Liver (tissue), 9 donors: ENCODE measurements around the gene SH3TC2. TPM values are rescaled to one million over a fixed set of nuclear protein-coding genes. Genes with fewer than 3 reads are reported as not detected.

Source experiments
- DNase-seq: peaks from one replicate; pipeline ENCODE4 v3.0.0-alpha.2; 2017; ENCODE audit warnings: low spot score
- H3K27ac ChIP-seq, 2 donors: one replicate each; pipeline ENCODE4 v1.7.0; 2013; ENCODE audit warnings: inconsistent platforms in 2 of 2, low read length in 2 of 2, control low read depth in 1 of 2, low read depth in 1 of 2, mild to moderate bottlenecking in 1 of 2
- H3K27me3 ChIP-seq, 4 donors: one replicate each; pipeline versions ENCODE4 v1.6.1 to v1.7.0; 2013; ENCODE audit warnings: low read length in 3 of 4, inconsistent platforms in 1 of 4, mild to moderate bottlenecking in 1 of 4, moderate library complexity in 1 of 4; ENCODE audit not compliant: control insufficient read depth in 4 of 4, insufficient read depth in 4 of 4
- H3K36me3 ChIP-seq, 4 donors: one replicate each; pipeline versions ENCODE4 v1.6.1 to v1.7.0; 2013; ENCODE audit warnings: low read length in 3 of 4, mild to moderate bottlenecking in 3 of 4, low read depth in 1 of 4, moderate library complexity in 1 of 4; ENCODE audit not compliant: control insufficient read depth in 4 of 4, insufficient read depth in 3 of 4
- H3K4me1 ChIP-seq, 4 donors: one replicate each; pipeline versions ENCODE4 v1.6.1 to v1.7.0; 2013; ENCODE audit warnings: low read length in 3 of 4, mild to moderate bottlenecking in 3 of 4, moderate library complexity in 1 of 4; ENCODE audit not compliant: control insufficient read depth in 4 of 4, insufficient read depth in 4 of 4
- H3K4me3 ChIP-seq, 3 donors: one replicate each; pipeline versions ENCODE4 v1.6.1 to v1.7.0; 2013; ENCODE audit warnings: low read length in 3 of 3, control low read depth in 1 of 3, low read depth in 1 of 3, mild to moderate bottlenecking in 1 of 3
- H3K9ac ChIP-seq, 2 donors: one replicate each; pipeline ENCODE4 v1.7.0; 2013; ENCODE audit warnings: low read length in 2 of 2, mild to moderate bottlenecking in 2 of 2, moderate library complexity in 2 of 2, control low read depth in 1 of 2, low read depth in 1 of 2
- H3K9me3 ChIP-seq, 4 donors: one replicate each; pipeline versions ENCODE4 v1.6.1 to v1.7.0; 2013; ENCODE audit warnings: low read length in 3 of 4; ENCODE audit not compliant: control insufficient read depth in 4 of 4
- EGR1 ChIP-seq, 2 donors: IDR thresholded peaks; 2 replicates each; pipeline ENCODE4 v1.6.1; 2016 to 2018; ENCODE audit warnings: antibody characterized with exemption in 2 of 2, low read depth in 2 of 2
- FOXA1 ChIP-seq: IDR thresholded peaks from 2 replicates; pipeline ENCODE4 v1.6.1; 2016; ENCODE audit warnings: antibody characterized with exemption
- FOXA2 ChIP-seq: IDR thresholded peaks from 2 replicates; pipeline ENCODE4 v1.6.1; 2016; ENCODE audit warnings: antibody characterized with exemption
- GABPA ChIP-seq, 2 donors: IDR thresholded peaks in 1 of 2; conservative IDR thresholded peaks in 1 of 2; 2 replicates each; pipeline ENCODE4 v1.6.1; 2016; ENCODE audit warnings: antibody characterized with exemption in 2 of 2, mild to moderate bottlenecking in 1 of 2, moderate library complexity in 1 of 2
- HNF4A ChIP-seq, 2 donors: conservative IDR thresholded peaks; 2 replicates each; pipeline ENCODE4 v1.6.1; 2016; ENCODE audit warnings: antibody characterized with exemption in 2 of 2, mild to moderate bottlenecking in 2 of 2
- HNF4G ChIP-seq: IDR thresholded peaks from 2 replicates; pipeline ENCODE4 v1.6.1; 2016; ENCODE audit warnings: antibody characterized with exemption
- JUND ChIP-seq, 2 donors: IDR thresholded peaks; 2 replicates each; pipeline ENCODE4 v1.6.1; 2016; ENCODE audit warnings: antibody characterized with exemption in 2 of 2
- NR2F2 ChIP-seq: IDR thresholded peaks from 2 replicates; pipeline ENCODE4 v1.6.1; 2016; ENCODE audit warnings: antibody characterized with exemption
- RAD21 ChIP-seq, 2 donors: IDR thresholded peaks; 2 replicates each; pipeline ENCODE4 v1.6.1; 2016; ENCODE audit warnings: antibody characterized with exemption in 2 of 2, mild to moderate bottlenecking in 2 of 2
- RXRA ChIP-seq, 2 donors: IDR thresholded peaks; 2 replicates each; pipeline ENCODE4 v1.6.1; 2017 to 2018; ENCODE audit warnings: antibody characterized with exemption in 2 of 2, mild to moderate bottlenecking in 1 of 2
- SP1 ChIP-seq: IDR thresholded peaks from 2 replicates; pipeline ENCODE4 v1.6.1; 2018; ENCODE audit warnings: antibody characterized with exemption, mild to moderate bottlenecking
- TAF1 ChIP-seq: conservative IDR thresholded peaks from 2 replicates; pipeline ENCODE4 v1.6.1; 2016; ENCODE audit warnings: antibody characterized with exemption, mild to moderate bottlenecking
- YY1 ChIP-seq: IDR thresholded peaks from 2 replicates; pipeline ENCODE4 v1.6.1; 2016; ENCODE audit warnings: antibody characterized with exemption, mild to moderate bottlenecking
- WGBS: extraction: QIAGEN DNeasy Blood & Tissue Kit; methylation state at CpG from one replicate; pipeline ENCODE4 v1.1.7; 2013; 5-methylcytosine and 5-hydroxymethylcytosine counted together
- polyA plus RNA-seq, 2 donors: library from polyadenylated mRNA; stranded (reverse) in 1 of 2; unstranded in 1 of 2; fragments of 200-250 nt in 1 of 2; fragments of >200 nt in 1 of 2; fragmentation: Nextera tagmentation in 1 of 2; extraction: Ambion mirVana in 1 of 2; gene quantifications; one replicate each; pipeline versions ENCODE4 v1.2.1 to v1.2.3, GENCODE V29; 2013 to 2015
- total RNA-seq, 2 donors: library from RNA; depleted of rRNA; stranded (reverse); fragments of >200 nt; gene quantifications; one replicate each; pipeline ENCODE4 v1.2.3, GENCODE V29; 2014
- TF ChIP-seq, protein P1 (sequence below): IDR thresholded peaks from 2 replicates; pipeline ENCODE4 v1.6.1; 2016; ENCODE audit warnings: antibody characterized with exemption
- TF ChIP-seq, protein P2 (sequence below): IDR thresholded peaks from 2 replicates; pipeline ENCODE4 v1.6.1; 2016; ENCODE audit warnings: antibody characterized with exemption
- TF ChIP-seq, protein P3 (sequence below): IDR thresholded peaks from 2 replicates; pipeline ENCODE4 v1.6.1; 2016; ENCODE audit warnings: antibody characterized with exemption, mild to moderate bottlenecking
- TF ChIP-seq, protein P4 (sequence below): fragments of 150-350 bp; IDR thresholded peaks from 2 replicates; pipeline ENCODE4 v1.5.1; 2017; ENCODE audit warnings: improper control_type of control experiment, low read depth, low read length; ENCODE audit not compliant: missing input control
- TF ChIP-seq, protein P5 (sequence below): IDR thresholded peaks from 2 replicates; pipeline ENCODE4 v1.6.1; 2016; ENCODE audit warnings: antibody characterized with exemption
- donor health status: healthy.
- donor health status: healthy.
- donor health status: healthy.
- donor health status: healthy.
- donor health status: healthy.

SH3TC2 gene
- total and polyA plus RNA-seq, 4 donors, result 0.31 to 6.2 (median 0.57) TPM

DNA sequence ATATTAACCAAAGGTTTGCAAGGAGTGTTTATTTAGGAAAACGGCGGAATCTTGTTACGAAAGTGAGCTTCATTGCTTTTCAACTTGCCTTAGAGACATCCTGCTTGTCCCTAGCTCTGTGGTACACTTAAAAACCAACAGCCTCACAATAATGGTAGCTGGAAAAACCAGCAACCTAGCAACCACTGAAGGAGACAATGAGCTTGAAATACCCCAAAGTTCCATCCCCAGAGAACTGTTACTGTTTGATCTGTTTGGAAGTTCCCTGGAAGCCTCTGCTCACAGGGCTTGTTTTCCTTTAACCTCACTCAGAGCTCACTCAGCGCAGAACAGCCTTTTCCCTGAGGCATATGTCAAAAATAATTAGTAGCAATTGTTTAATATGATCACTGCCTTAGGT is 43.2 kb downstream of the SH3TC2 start:
- Histone ChIP-seq H3K36me3 (no peaks in the 10 kb centered on the region), H3K27me3 (no peaks in the 10 kb centered on the region), H3K4me1 (peaks cover 3 to 26% (median 16%) of the 10 kb centered on the region in 4 donors), H3K9me3 (no peaks in the 10 kb centered on the region), H3K9ac (no peak overlapping the region), H3K27ac (peak overlapping the region in 1 of 2 donors; percentile 62), H3K4me3 (no peak overlapping the region)
- no peak for DNase-seq
- WGBS, result 34% methylated on average over 4 of the region's 4 CpGs
- TF ChIP-seq RXRA (IDR thresholded peaks at IDR 0.05) (no peak), SP1 (no peak), NR2F2 (no peak), FOXA1 (no peak)
- TF ChIP-seq, protein P1, sequence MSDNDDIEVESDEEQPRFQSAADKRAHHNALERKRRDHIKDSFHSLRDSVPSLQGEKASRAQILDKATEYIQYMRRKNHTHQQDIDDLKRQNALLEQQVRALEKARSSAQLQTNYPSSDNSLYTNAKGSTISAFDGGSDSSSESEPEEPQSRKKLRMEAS, result no peak

DNA sequence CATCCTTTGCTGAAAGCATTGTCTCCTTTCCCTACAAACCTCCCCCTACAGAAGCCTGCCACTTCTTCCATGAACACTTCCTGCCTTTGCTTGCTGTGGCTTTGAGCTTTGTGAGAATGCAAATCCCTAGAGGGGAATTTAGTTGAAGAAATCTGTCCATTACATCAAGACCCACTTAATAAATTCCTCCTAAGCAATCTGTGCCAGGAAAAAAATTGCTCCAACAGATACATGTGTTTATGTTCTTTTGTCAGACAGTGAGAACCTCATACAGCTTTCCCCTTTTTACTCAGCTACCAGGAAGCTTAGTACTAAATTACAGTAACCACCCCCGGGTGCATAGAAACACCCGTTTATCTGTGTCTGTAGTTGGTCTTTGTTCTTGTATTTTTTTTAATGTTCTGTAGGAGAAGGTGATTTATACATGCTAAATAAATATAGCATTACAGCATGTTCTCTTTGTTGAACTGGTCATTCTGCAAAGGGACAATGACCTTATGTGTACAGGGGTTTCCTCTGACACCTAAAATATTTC is 43.9 kb downstream of the SH3TC2 start:
- WGBS, result 9% methylated on average over 2 of the region's 2 CpGs
- Histone ChIP-seq H3K36me3 (no peaks in the 10 kb centered on the region), H3K9me3 (no peaks in the 10 kb centered on the region), H3K27ac (peak overlapping the region in 1 of 2 donors; percentile 62), H3K9ac (no peak overlapping the region), H3K27me3 (no peaks in the 10 kb centered on the region), H3K4me1 (peaks cover 3 to 26% (median 16%) of the 10 kb centered on the region in 4 donors), H3K4me3 (no peak overlapping the region)
- TF ChIP-seq NR2F2 (no peak), JUND (IDR thresholded peaks at IDR 0.05) (peak in 1 of 2 donors; percentile 31), SP1 (peak; percentile 41), FOXA2 (no peak), HNF4G (no peak), YY1 (no peak), RAD21 (IDR thresholded peaks at IDR 0.05) (no peak), FOXA1 (no peak), GABPA (IDR thresholded peaks at IDR 0.05 in 1 of 2, conservative IDR thresholded peaks at IDR 0.05 in 1 of 2) (no peak), HNF4A (conservative IDR thresholded peaks at IDR 0.05) (peak; percentile 14 to 30), TAF1 (no peak), EGR1 (IDR thresholded peaks at IDR 0.05; ENCODE audit: low read depth in 2 of 2) (no peak), RXRA (IDR thresholded peaks at IDR 0.05) (peak; percentile 76 to 82)
- TF ChIP-seq, protein P2, sequence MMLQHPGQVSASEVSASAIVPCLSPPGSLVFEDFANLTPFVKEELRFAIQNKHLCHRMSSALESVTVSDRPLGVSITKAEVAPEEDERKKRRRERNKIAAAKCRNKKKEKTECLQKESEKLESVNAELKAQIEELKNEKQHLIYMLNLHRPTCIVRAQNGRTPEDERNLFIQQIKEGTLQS, result no peak
- TF ChIP-seq, protein P3, sequence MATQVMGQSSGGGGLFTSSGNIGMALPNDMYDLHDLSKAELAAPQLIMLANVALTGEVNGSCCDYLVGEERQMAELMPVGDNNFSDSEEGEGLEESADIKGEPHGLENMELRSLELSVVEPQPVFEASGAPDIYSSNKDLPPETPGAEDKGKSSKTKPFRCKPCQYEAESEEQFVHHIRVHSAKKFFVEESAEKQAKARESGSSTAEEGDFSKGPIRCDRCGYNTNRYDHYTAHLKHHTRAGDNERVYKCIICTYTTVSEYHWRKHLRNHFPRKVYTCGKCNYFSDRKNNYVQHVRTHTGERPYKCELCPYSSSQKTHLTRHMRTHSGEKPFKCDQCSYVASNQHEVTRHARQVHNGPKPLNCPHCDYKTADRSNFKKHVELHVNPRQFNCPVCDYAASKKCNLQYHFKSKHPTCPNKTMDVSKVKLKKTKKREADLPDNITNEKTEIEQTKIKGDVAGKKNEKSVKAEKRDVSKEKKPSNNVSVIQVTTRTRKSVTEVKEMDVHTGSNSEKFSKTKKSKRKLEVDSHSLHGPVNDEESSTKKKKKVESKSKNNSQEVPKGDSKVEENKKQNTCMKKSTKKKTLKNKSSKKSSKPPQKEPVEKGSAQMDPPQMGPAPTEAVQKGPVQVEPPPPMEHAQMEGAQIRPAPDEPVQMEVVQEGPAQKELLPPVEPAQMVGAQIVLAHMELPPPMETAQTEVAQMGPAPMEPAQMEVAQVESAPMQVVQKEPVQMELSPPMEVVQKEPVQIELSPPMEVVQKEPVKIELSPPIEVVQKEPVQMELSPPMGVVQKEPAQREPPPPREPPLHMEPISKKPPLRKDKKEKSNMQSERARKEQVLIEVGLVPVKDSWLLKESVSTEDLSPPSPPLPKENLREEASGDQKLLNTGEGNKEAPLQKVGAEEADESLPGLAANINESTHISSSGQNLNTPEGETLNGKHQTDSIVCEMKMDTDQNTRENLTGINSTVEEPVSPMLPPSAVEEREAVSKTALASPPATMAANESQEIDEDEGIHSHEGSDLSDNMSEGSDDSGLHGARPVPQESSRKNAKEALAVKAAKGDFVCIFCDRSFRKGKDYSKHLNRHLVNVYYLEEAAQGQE, result no peak
- TF ChIP-seq, protein P1, result no peak
- TF ChIP-seq, protein P4, sequence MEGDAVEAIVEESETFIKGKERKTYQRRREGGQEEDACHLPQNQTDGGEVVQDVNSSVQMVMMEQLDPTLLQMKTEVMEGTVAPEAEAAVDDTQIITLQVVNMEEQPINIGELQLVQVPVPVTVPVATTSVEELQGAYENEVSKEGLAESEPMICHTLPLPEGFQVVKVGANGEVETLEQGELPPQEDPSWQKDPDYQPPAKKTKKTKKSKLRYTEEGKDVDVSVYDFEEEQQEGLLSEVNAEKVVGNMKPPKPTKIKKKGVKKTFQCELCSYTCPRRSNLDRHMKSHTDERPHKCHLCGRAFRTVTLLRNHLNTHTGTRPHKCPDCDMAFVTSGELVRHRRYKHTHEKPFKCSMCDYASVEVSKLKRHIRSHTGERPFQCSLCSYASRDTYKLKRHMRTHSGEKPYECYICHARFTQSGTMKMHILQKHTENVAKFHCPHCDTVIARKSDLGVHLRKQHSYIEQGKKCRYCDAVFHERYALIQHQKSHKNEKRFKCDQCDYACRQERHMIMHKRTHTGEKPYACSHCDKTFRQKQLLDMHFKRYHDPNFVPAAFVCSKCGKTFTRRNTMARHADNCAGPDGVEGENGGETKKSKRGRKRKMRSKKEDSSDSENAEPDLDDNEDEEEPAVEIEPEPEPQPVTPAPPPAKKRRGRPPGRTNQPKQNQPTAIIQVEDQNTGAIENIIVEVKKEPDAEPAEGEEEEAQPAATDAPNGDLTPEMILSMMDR, result no peak
- TF ChIP-seq, protein P5, sequence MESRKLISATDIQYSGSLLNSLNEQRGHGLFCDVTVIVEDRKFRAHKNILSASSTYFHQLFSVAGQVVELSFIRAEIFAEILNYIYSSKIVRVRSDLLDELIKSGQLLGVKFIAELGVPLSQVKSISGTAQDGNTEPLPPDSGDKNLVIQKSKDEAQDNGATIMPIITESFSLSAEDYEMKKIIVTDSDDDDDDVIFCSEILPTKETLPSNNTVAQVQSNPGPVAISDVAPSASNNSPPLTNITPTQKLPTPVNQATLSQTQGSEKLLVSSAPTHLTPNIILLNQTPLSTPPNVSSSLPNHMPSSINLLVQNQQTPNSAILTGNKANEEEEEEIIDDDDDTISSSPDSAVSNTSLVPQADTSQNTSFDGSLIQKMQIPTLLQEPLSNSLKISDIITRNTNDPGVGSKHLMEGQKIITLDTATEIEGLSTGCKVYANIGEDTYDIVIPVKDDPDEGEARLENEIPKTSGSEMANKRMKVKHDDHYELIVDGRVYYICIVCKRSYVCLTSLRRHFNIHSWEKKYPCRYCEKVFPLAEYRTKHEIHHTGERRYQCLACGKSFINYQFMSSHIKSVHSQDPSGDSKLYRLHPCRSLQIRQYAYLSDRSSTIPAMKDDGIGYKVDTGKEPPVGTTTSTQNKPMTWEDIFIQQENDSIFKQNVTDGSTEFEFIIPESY, result no peak
- DNase-seq, result no peak
